Ishikawa (cell line): ENCODE results near the gene CLPSL1.

ENCODE experiments used
- CEBPB ChIP-seq: IDR thresholded peaks from 2 replicates; pipeline ENCODE4 v1.6.1; 2012
- CREB1 ChIP-seq: IDR thresholded peaks from 2 replicates; pipeline ENCODE4 v1.6.1; 2012; ENCODE audit warnings: low read depth
- EGR1 ChIP-seq: IDR thresholded peaks from 2 replicates; pipeline ENCODE4 v1.6.1; 2012
- EP300 ChIP-seq: IDR thresholded peaks from 2 replicates; pipeline ENCODE4 v1.6.1; 2012; ENCODE audit warnings: borderline replicate concordance
- FOXM1 ChIP-seq: IDR thresholded peaks from 2 replicates; pipeline ENCODE4 v1.6.1; 2012; ENCODE audit warnings: low read depth, borderline replicate concordance
- MAX ChIP-seq: IDR thresholded peaks from 2 replicates; pipeline ENCODE4 v1.6.1; 2012
- NFIC ChIP-seq: IDR thresholded peaks from 2 replicates; pipeline ENCODE4 v1.6.1; 2012
- RAD21 ChIP-seq: IDR thresholded peaks from 2 replicates; pipeline ENCODE4 v1.6.1; 2012; ENCODE audit warnings: low read depth
- REST ChIP-seq: IDR thresholded peaks from 2 replicates; pipeline ENCODE4 v1.6.1; 2012; ENCODE audit warnings: low read depth, mild to moderate bottlenecking
- TAF1 ChIP-seq: IDR thresholded peaks from 2 replicates; pipeline ENCODE4 v1.6.1; 2012; ENCODE audit warnings: low read depth, mild to moderate bottlenecking
- TCF12 ChIP-seq: IDR thresholded peaks from 2 replicates; pipeline ENCODE4 v1.6.1; 2012; ENCODE audit warnings: low read depth
- TEAD4 ChIP-seq: IDR thresholded peaks from 2 replicates; pipeline ENCODE4 v1.6.1; 2012
- USF1 ChIP-seq: IDR thresholded peaks from 2 replicates; pipeline ENCODE4 v1.6.1; 2012
- YY1 ChIP-seq: IDR thresholded peaks from 2 replicates; pipeline ENCODE4 v1.6.1; 2012; ENCODE audit warnings: low read depth
- ZBTB7A ChIP-seq: IDR thresholded peaks from 2 replicates; pipeline ENCODE4 v1.6.1; 2012; ENCODE audit warnings: low read depth

The CLPSL1 gene

GRCh38 chr6:35777356-35778102, 3.3 kb upstream of the CLPSL1 start:
- TF ChIP-seq EGR1 = no peak
- TF ChIP-seq CREB1 = no peak
- TF ChIP-seq REST = no peak

GRCh38 chr6:35778437-35778836, 2.4 kb upstream of the CLPSL1 start:
- TF ChIP-seq REST (no peak), TCF12 (no peak), ZBTB7A (no peak), EP300 (no peak), TAF1 (no peak), NFIC (no peak), RAD21 (no peak), TEAD4 (no peak), MAX (no peak), CEBPB (no peak), USF1 (no peak)

GRCh38 chr6:35781290-35781689, 471 bp downstream of the CLPSL1 start:
- TF ChIP-seq ZBTB7A (no peak), EGR1 (no peak)

- TF ChIP-seq NFIC = peak; percentile 32; the same call in 1 of the 2 replicates
- no peak for TF ChIP-seq EP300
These were observed 1.6 kb downstream of the CLPSL1 start for GRCh38 chr6:35782424-35782823.

GRCh38 chr6:35784200-35784599, 3.4 kb downstream of the CLPSL1 start:
- no peak for TF ChIP-seq TCF12
- no peak for TF ChIP-seq YY1
- TF ChIP-seq RAD21 = no peak
- no peak for TF ChIP-seq EP300
- no peak for TF ChIP-seq ZBTB7A
- no peak for TF ChIP-seq FOXM1
- no peak for TF ChIP-seq USF1
- no peak for TF ChIP-seq MAX
- TF ChIP-seq REST = no peak
- no peak for TF ChIP-seq TAF1
- no peak for TF ChIP-seq EGR1
